Esophagus squamous epithelium (tissue), 4 donors: Measurements from ENCODE around the gene TF.

Experiments
- POLR2A ChIP-seq, 4 donors: fragments of 450-650 bp; IDR thresholded peaks; one replicate each; pipeline ENCODE4 v1.6.1; 2017; ENCODE audit warnings: antibody characterized with exemption in 4 of 4, mild to moderate bottlenecking in 4 of 4, moderate library complexity in 3 of 4
- TF ChIP-seq, protein P1 (sequence below), 6 experiments: fragments of 450-650 bp in 4 of 6; fragments of 200-600 bp in 2 of 6; sonication (generic) in 2 of 6; IDR thresholded peaks; one replicate each; pipeline ENCODE4 v1.5.1; 2016 to 2019; ENCODE audit warnings: antibody characterized with exemption in 6 of 6, mild to moderate bottlenecking in 4 of 6, moderate library complexity in 4 of 6

DNA sequence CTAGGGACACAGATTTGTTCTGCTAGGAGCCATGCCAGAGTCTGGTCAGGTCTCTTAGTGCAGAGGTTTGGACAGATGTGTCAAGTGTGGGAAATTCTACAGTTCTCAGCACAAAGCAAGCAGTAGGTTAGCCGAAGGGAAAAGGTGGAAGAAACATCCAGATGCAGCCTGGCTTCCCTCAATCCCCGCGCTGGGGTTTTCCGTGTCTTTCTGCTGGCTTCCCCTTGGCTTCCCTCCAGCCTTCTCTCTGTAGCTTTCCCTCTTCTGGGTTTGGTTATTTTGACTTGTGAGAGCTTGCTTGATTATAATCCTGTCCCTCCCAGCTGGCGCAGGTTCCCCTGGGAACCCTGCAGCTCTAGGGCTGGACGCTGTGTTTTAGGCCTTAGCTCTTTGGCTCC, 4.1 kb downstream of the TF start:
- no peak for TF ChIP-seq POLR2A (IDR thresholded peaks at IDR 0.05)
- TF ChIP-seq, protein P1, sequence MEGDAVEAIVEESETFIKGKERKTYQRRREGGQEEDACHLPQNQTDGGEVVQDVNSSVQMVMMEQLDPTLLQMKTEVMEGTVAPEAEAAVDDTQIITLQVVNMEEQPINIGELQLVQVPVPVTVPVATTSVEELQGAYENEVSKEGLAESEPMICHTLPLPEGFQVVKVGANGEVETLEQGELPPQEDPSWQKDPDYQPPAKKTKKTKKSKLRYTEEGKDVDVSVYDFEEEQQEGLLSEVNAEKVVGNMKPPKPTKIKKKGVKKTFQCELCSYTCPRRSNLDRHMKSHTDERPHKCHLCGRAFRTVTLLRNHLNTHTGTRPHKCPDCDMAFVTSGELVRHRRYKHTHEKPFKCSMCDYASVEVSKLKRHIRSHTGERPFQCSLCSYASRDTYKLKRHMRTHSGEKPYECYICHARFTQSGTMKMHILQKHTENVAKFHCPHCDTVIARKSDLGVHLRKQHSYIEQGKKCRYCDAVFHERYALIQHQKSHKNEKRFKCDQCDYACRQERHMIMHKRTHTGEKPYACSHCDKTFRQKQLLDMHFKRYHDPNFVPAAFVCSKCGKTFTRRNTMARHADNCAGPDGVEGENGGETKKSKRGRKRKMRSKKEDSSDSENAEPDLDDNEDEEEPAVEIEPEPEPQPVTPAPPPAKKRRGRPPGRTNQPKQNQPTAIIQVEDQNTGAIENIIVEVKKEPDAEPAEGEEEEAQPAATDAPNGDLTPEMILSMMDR (IDR thresholded peaks at IDR 0.05) = no peak
